ENCODE measurements around the gene FAM193A. TPM values are rescaled to one million over a fixed set of nuclear protein-coding genes. Genes with fewer than 3 reads are reported as not detected.

Gene FAM193A, protein sequence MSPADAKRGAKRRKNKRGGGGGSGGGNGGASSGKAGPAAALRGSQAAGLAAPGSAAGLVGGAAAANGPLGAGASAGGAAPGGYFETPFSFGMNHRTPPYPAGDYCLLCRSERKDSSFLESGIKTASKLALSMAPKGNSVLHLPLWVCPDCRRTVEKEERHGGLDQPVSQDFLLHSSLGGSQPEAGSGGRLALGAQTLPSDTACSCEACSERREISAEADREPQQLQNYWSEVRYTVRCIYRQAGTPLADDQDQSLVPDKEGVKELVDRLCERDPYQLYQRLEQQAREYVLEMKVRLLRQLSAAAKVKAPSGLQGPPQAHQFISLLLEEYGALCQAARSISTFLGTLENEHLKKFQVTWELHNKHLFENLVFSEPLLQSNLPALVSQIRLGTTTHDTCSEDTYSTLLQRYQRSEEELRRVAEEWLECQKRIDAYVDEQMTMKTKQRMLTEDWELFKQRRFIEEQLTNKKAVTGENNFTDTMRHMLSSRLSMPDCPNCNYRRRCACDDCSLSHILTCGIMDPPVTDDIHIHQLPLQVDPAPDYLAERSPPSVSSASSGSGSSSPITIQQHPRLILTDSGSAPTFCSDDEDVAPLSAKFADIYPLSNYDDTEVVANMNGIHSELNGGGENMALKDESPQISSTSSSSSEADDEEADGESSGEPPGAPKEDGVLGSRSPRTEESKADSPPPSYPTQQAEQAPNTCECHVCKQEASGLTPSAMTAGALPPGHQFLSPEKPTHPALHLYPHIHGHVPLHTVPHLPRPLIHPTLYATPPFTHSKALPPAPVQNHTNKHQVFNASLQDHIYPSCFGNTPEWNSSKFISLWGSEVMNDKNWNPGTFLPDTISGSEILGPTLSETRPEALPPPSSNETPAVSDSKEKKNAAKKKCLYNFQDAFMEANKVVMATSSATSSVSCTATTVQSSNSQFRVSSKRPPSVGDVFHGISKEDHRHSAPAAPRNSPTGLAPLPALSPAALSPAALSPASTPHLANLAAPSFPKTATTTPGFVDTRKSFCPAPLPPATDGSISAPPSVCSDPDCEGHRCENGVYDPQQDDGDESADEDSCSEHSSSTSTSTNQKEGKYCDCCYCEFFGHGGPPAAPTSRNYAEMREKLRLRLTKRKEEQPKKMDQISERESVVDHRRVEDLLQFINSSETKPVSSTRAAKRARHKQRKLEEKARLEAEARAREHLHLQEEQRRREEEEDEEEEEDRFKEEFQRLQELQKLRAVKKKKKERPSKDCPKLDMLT (N-terminal part only)
- total RNA-seq: 12.9 and 14.6 TPM in 2 replicates

GRCh38 chr4:2536193-2537010 is at the start of gene FAM193A:
FAM193A (plus strand) TSS chr4:2536647; CDS start chr4:2536916, 269 bp downstream.
- no peak for TF ChIP-seq CTCF (conservative IDR thresholded peaks at IDR 0.05; ENCODE audit: low read depth, low read length)
- peak; percentile 61 for DNase-seq (ENCODE audit: low read depth)
- peak within 1 kb of the TSS; percentile 90 for H3K4me3 ChIP-seq (ENCODE audit: low read depth, low read length)

DNA sequence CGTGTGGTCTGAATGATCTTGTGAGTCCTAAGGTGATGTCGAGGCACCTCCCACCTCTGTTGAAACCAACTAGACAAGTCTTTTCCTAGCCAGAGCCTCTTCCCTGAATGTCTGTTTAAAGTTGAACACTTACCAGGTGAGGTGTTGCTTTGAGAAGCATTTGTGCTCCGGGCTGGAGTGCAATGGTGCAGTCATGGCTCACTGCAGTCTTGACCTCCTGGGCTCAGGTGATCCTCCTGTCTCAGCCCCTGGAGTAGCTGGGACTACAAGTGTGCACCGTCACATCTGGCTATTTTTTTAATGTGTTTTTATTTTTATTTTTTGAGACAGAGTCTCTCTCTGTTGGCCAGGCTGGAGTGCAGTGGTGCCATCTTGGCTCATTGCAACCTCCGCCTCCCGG is 49.5 kb upstream of the FAM193A start:
- no peak overlapping the region for H3K4me3 ChIP-seq (ENCODE audit: low read depth, low read length)
- no peak for DNase-seq (ENCODE audit: low read depth)
- no peak for TF ChIP-seq CTCF (conservative IDR thresholded peaks at IDR 0.05; ENCODE audit: low read depth, low read length)

DNA sequence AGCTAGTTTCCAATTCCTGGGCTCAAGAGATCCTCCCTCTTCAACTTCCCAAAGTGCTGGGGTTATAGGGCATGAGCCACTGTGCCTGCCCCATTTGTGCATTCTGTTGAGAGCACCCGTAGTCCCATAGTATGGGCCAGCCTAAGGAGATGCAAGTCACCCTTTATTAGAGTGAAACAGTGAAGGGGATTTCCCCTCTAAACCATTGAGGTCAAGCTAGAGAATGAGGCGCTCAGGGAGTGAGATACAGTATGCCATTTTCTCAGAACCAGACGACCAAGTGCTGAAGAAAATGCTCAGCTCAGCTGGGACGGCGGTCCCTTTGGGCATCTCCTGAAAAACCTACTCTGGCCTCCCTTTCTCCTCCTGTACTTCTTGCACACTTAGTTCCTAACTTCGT is 48.8 kb upstream of the FAM193A start:
- TF ChIP-seq CTCF (conservative IDR thresholded peaks at IDR 0.05; ENCODE audit: low read depth, low read length): no peak
- no peak overlapping the region for H3K4me3 ChIP-seq (ENCODE audit: low read depth, low read length)
- no peak for DNase-seq (ENCODE audit: low read depth)

GRCh38 chr4:2489081-2489805 is 47.2 kb upstream of the FAM193A start:
- DNase-seq (ENCODE audit: low read depth): no peak
- TF ChIP-seq CTCF (conservative IDR thresholded peaks at IDR 0.05; ENCODE audit: low read depth, low read length): no peak
- H3K4me3 ChIP-seq (ENCODE audit: low read depth, low read length): no peak overlapping the region

GRCh38 chr4:2489841-2490552 is 46.5 kb upstream of the FAM193A start:
- H3K4me3 ChIP-seq (ENCODE audit: low read depth, low read length): no peak overlapping the region
- TF ChIP-seq CTCF (conservative IDR thresholded peaks at IDR 0.05; ENCODE audit: low read depth, low read length): no peak
- DNase-seq (ENCODE audit: low read depth): no peak

Data from epithelial cell of proximal tubule (primary cell).